Skeletal muscle tissue (tissue), 4 donors: ENCODE measurements around the gene SCYL1. TPM values are rescaled to one million over a fixed set of nuclear protein-coding genes. Genes with fewer than 3 reads are reported as not detected.
"Not testable (repeated sequence)": the region's sequence is repeated elsewhere in the genome, so short reads cannot be mapped to it uniquely, and the experiment has no call there.

Experiments used
- H3K27ac ChIP-seq: one replicate; pipeline ENCODE4 v1.7.0; 2013; ENCODE audit warnings: mild to moderate bottlenecking, low read depth, low read length, inconsistent platforms
- H3K27me3 ChIP-seq, 3 donors: one replicate each; pipeline ENCODE4 v1.7.0; 2013; ENCODE audit warnings: low read length in 3 of 3; ENCODE audit not compliant: control insufficient read depth in 3 of 3, insufficient read depth in 3 of 3
- H3K36me3 ChIP-seq, 3 donors: one replicate each; pipeline ENCODE4 v1.7.0; 2013; ENCODE audit warnings: low read length in 3 of 3; ENCODE audit not compliant: control insufficient read depth in 3 of 3, insufficient read depth in 3 of 3
- H3K4me1 ChIP-seq, 3 donors: one replicate each; pipeline ENCODE4 v1.7.0; 2013; ENCODE audit warnings: low read length in 3 of 3, mild to moderate bottlenecking in 3 of 3; ENCODE audit not compliant: control insufficient read depth in 3 of 3, insufficient read depth in 3 of 3
- H3K4me3 ChIP-seq, 3 donors: one replicate each; pipeline ENCODE4 v1.7.0; 2013; ENCODE audit warnings: low read length in 3 of 3
- H3K9ac ChIP-seq, 3 donors: one replicate each; pipeline ENCODE4 v1.7.0; 2013; ENCODE audit warnings: low read length in 3 of 3, mild to moderate bottlenecking in 3 of 3, moderate library complexity in 2 of 3, low read depth in 1 of 3
- H3K9me3 ChIP-seq, 3 donors: one replicate each; pipeline ENCODE4 v1.7.0; 2013; ENCODE audit warnings: low read length in 3 of 3; ENCODE audit not compliant: control insufficient read depth in 3 of 3
- total RNA-seq: library from RNA; depleted of rRNA; stranded (reverse); fragments of >200 nt; gene quantifications from one replicate; pipeline ENCODE4 v1.2.3, GENCODE V29; 2014
- donor health status: Osteomylitis.

SCYL1 gene
- total RNA-seq, 1 donor from 2014 or later = 36.0 TPM

GRCh38 chr11:65523631-65523968 is 1.3 kb upstream of the SCYL1 start:
- H3K27me3 ChIP-seq, H3K4me3 ChIP-seq, H3K9me3 ChIP-seq, H3K27ac ChIP-seq, H3K9ac ChIP-seq: not testable (repeated sequence)
- Histone ChIP-seq H3K4me1 (peaks cover 19 to 23% (median 22%) of the 10 kb centered on the region in 3 donors), H3K36me3 (peaks cover 13 to 17% (median 16%) of the 10 kb centered on the region in 3 donors)

GRCh38 chr11:65524014-65524740 is 706 bp upstream of the SCYL1 start:
- Histone ChIP-seq H3K9me3 (no peaks in the 10 kb centered on the region), H3K27ac (peak overlapping the region; percentile 48), H3K36me3 (peaks cover 15 to 19% (median 17%) of the 10 kb centered on the region in 3 donors), H3K27me3 (no peaks in the 10 kb centered on the region), H3K4me3 (peak overlapping the region; percentile 48 to 61 (median 59)), H3K9ac (peak overlapping the region; percentile 5 to 70 (median 57)), H3K4me1 (peaks cover 19 to 23% (median 22%) of the 10 kb centered on the region in 3 donors)

- Histone ChIP-seq H3K9me3 (no peaks in the 10 kb centered on the region), H3K27ac (peak overlapping the region; percentile 87), H3K9ac (peak overlapping the region; percentile 87 to 93 (median 89)), H3K4me1 (peaks cover 19 to 23% (median 22%) of the 10 kb centered on the region in 3 donors), H3K27me3 (no peaks in the 10 kb centered on the region), H3K4me3 (peak overlapping the region; percentile 78 to 88 (median 78)), H3K36me3 (peaks cover 31 to 36% (median 31%) of the 10 kb centered on the region in 3 donors)
Measured at GRCh38 chr11:65525546-65526480, 930 bp downstream of the SCYL1 start.

GRCh38 chr11:65526744-65527143 is 1.9 kb downstream of the SCYL1 start:
- no peak overlapping the region for H3K4me3 ChIP-seq
- H3K9me3 ChIP-seq = no peaks in the 10 kb centered on the region
- H3K4me1 ChIP-seq = peaks cover 19 to 23% (median 22%) of the 10 kb centered on the region in 3 donors
- H3K9ac ChIP-seq = peak overlapping the region in 1 of 3 donors; percentile 93
- H3K27me3 ChIP-seq = no peaks in the 10 kb centered on the region
- peaks cover 40 to 45% (median 41%) of the 10 kb centered on the region in 3 donors for H3K36me3 ChIP-seq
- no peak overlapping the region for H3K27ac ChIP-seq

GRCh38 chr11:65528819-65529350 is 4.0 kb downstream of the SCYL1 start:
- peaks cover 51 to 62% (median 55%) of the 10 kb centered on the region in 3 donors for H3K36me3 ChIP-seq

GRCh38 chr11:65529475-65530156 is 4.7 kb downstream of the SCYL1 start:
- no peak overlapping the region for H3K4me3 ChIP-seq
- no peaks in the 10 kb centered on the region for H3K27me3 ChIP-seq
- no peaks in the 10 kb centered on the region for H3K9me3 ChIP-seq
- peaks cover 51 to 66% (median 55%) of the 10 kb centered on the region in 3 donors for H3K36me3 ChIP-seq
- H3K9ac ChIP-seq = no peak overlapping the region
- H3K4me1 ChIP-seq = peaks cover 13% of the 10 kb centered on the region in 3 donors
- no peak overlapping the region for H3K27ac ChIP-seq

More at GRCh38 chr11:65528819-65529350, 4.0 kb downstream of the SCYL1 start:
- Histone ChIP-seq H3K9ac (peak overlapping the region in 1 of 3 donors; percentile 33), H3K9me3 (no peaks in the 10 kb centered on the region), H3K4me3 (no peak overlapping the region), H3K27me3 (no peaks in the 10 kb centered on the region), H3K4me1 (peaks cover 19 to 21% (median 20%) of the 10 kb centered on the region in 3 donors), H3K27ac (no peak overlapping the region)

GRCh38 chr11:65530157-65530496 is 5.2 kb downstream of the SCYL1 start:
- Histone ChIP-seq H3K9me3 (no peaks in the 10 kb centered on the region), H3K4me3 (no peak overlapping the region), H3K27ac (no peak overlapping the region), H3K4me1 (peaks cover 13% of the 10 kb centered on the region in 3 donors), H3K36me3 (peaks cover 55 to 71% (median 56%) of the 10 kb centered on the region in 3 donors), H3K9ac (peak overlapping the region in 1 of 3 donors; percentile 20), H3K27me3 (no peaks in the 10 kb centered on the region)

- Histone ChIP-seq H3K36me3 (peaks cover 57 to 74% (median 65%) of the 10 kb centered on the region in 3 donors), H3K27me3 (no peaks in the 10 kb centered on the region), H3K27ac (no peak overlapping the region), H3K9me3 (no peaks in the 10 kb centered on the region), H3K9ac (no peak overlapping the region), H3K4me3 (no peak overlapping the region), H3K4me1 (no peaks in the 10 kb centered on the region)
Measured at GRCh38 chr11:65532388-65533064, 7.6 kb downstream of the SCYL1 start.

GRCh38 chr11:65535102-65535501 is 10.2 kb downstream of the SCYL1 start:
- no peaks in the 10 kb centered on the region for H3K9me3 ChIP-seq
- peaks cover 0 to 6% (median 3%) of the 10 kb centered on the region in 3 donors for H3K4me1 ChIP-seq
- no peak overlapping the region for H3K9ac ChIP-seq
- peaks cover 52 to 62% (median 54%) of the 10 kb centered on the region in 3 donors for H3K36me3 ChIP-seq
- H3K27me3 ChIP-seq = no peaks in the 10 kb centered on the region
- H3K4me3 ChIP-seq = no peak overlapping the region
- H3K27ac ChIP-seq = no peak overlapping the region
